SK-N-SH treated with all-trans-retinoic acid at 6 μM for 48 hours (cell line): Measurements from ENCODE around the gene UTS2R.

ENCODE experiments used
- ATAC-seq: fragments of 200-7000 bp; cut with Tn5 transposase; 3 replicates; pipeline ENCODE4 v1.9.1; 2020; ENCODE audit warnings: mild to moderate bottlenecking, moderate library complexity
- ARNTL ChIP-seq: fragments of 450-650 bp; formaldehyde crosslinking; IDR thresholded peaks from 2 replicates; pipeline ENCODE4 v1.5.0; 2020; ENCODE audit warnings: low read depth, mild to moderate bottlenecking, moderate library complexity, borderline replicate concordance
- BACH2 ChIP-seq: fragments of 250-450 bp; sonication (Bioruptor Pico); IDR thresholded peaks from 2 replicates; pipeline ENCODE4 v1.9.0; 2021; ENCODE audit warnings: mild to moderate bottlenecking, borderline replicate concordance
- CSDC2 ChIP-seq: fragments of 250-450 bp; sonication (Bioruptor Pico); IDR thresholded peaks from 2 replicates; pipeline ENCODE4 v1.5.0; 2020; ENCODE audit warnings: mild to moderate bottlenecking, moderate library complexity
- ESRRG ChIP-seq: fragments of 250-450 bp; sonication (Bioruptor Pico); IDR thresholded peaks from 2 replicates; pipeline ENCODE4 v1.6.1; 2021; ENCODE audit warnings: mild to moderate bottlenecking
- GLIS3 ChIP-seq: fragments of 250-450 bp; sonication (Bioruptor Pico); IDR thresholded peaks from 2 replicates; pipeline ENCODE4 v1.5.0; 2020; ENCODE audit warnings: mild to moderate bottlenecking, moderate library complexity
- ISL1 ChIP-seq: fragments of 250-450 bp; sonication (Bioruptor Pico); IDR thresholded peaks from 2 replicates; pipeline ENCODE4 v2.1.2; 2022; ENCODE audit warnings: mild to moderate bottlenecking, moderate library complexity
- OSR1 ChIP-seq: fragments of 250-450 bp; sonication (Bioruptor Pico); IDR thresholded peaks from 2 replicates; pipeline ENCODE4 v1.8.0; 2022; ENCODE audit warnings: moderate library complexity, mild to moderate bottlenecking, inconsistent platforms
- PPARA ChIP-seq: fragments of 250-450 bp; sonication (Bioruptor Pico); IDR thresholded peaks from 2 replicates; pipeline ENCODE4 v1.5.0; 2020; ENCODE audit warnings: mild to moderate bottlenecking, borderline replicate concordance
- RARB ChIP-seq: fragments of 250-450 bp; sonication (Bioruptor Pico); IDR thresholded peaks from 2 replicates; pipeline ENCODE4 v1.8.0; 2021; ENCODE audit warnings: mild to moderate bottlenecking, moderate library complexity
- SNAI2 ChIP-seq: fragments of 250-450 bp; sonication (Bioruptor Pico); IDR thresholded peaks from 2 replicates; pipeline ENCODE4 v1.5.0; 2020; ENCODE audit warnings: mild to moderate bottlenecking, moderate library complexity
- TOX ChIP-seq: fragments of 250-450 bp; sonication (Bioruptor Pico); IDR thresholded peaks from 2 replicates; pipeline ENCODE4 v1.8.0; 2021; ENCODE audit warnings: mild to moderate bottlenecking, moderate library complexity, borderline replicate concordance
- ZC3H10 ChIP-seq: fragments of 250-450 bp; sonication (Bioruptor Pico); IDR thresholded peaks from 2 replicates; pipeline ENCODE4 v1.5.1; 2021; ENCODE audit warnings: mild to moderate bottlenecking, moderate library complexity
- ZFP3 ChIP-seq: fragments of 250-450 bp; sonication (Bioruptor Pico); IDR thresholded peaks from 2 replicates; pipeline ENCODE4 v1.5.0; 2020; ENCODE audit warnings: mild to moderate bottlenecking, moderate library complexity
- ZFP30 ChIP-seq: fragments of 450-650 bp; formaldehyde crosslinking; IDR thresholded peaks from 2 replicates; pipeline ENCODE4 v1.5.0; 2022; ENCODE audit warnings: mild to moderate bottlenecking, moderate library complexity
- ZNF565 ChIP-seq: fragments of 450-650 bp; formaldehyde crosslinking; conservative IDR thresholded peaks from 2 replicates; pipeline ENCODE4 v1.5.0; 2020; ENCODE audit warnings: low read depth, mild to moderate bottlenecking, moderate library complexity
- ZNF70 ChIP-seq: fragments of 450-650 bp; formaldehyde crosslinking; IDR thresholded peaks from 2 replicates; pipeline ENCODE4 v1.5.0; 2020; ENCODE audit warnings: mild to moderate bottlenecking, moderate library complexity
- ZNF8 ChIP-seq: fragments of 450-650 bp; formaldehyde crosslinking; IDR thresholded peaks from 2 replicates; pipeline ENCODE4 v1.5.0; 2020; ENCODE audit warnings: mild to moderate bottlenecking, moderate library complexity
- TF ChIP-seq, protein P1 (sequence below): fragments of 250-450 bp; sonication (Bioruptor Pico); IDR thresholded peaks from 2 replicates; pipeline ENCODE4 v1.5.1; 2021; ENCODE audit warnings: mild to moderate bottlenecking, moderate library complexity
- TF ChIP-seq, protein P2 (sequence below): fragments of 250-450 bp; sonication (Bioruptor Pico); IDR thresholded peaks from 2 replicates; pipeline ENCODE4 v1.5.1; 2020; ENCODE audit warnings: low read depth, mild to moderate bottlenecking, moderate library complexity
- TF ChIP-seq, protein P3 (sequence below): fragments of 250-450 bp; sonication (Bioruptor Pico); IDR thresholded peaks from 2 replicates; pipeline ENCODE4 v1.8.0; 2021; ENCODE audit warnings: low read depth, mild to moderate bottlenecking, moderate library complexity, borderline replicate concordance
- TF ChIP-seq, protein P4 (sequence below): fragments of 250-450 bp; sonication (Bioruptor Pico); IDR thresholded peaks from 2 replicates; pipeline ENCODE4 v1.5.0; 2020; ENCODE audit warnings: mild to moderate bottlenecking, moderate library complexity

The UTS2R gene

DNA sequence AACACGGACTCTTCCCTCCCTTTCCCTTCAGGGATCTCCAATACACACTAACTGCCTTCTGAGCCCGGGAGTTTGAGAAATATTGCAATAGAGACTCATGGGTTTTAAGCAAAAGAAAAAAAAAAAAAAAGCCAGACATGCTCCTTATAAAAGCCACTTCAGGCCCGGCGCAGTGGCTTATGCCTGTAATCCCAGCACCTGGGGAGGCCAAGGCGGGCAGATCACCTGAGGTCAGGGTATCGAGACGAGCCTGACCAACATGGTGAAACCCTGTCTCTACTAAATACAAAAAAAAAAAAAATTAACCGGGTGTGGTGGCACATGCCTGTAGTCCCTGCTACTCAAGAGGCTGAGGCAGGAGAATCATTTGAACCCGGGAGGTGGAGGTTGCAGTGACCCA is 44.2 kb downstream of the UTS2R start:
- no peak for ATAC-seq
- TF ChIP-seq ZFP3 (CRISPR knock-in tag) (no peak), ZNF565 (CRISPR knock-in tag) (no peak), ARNTL (CRISPR knock-in tag) (no peak), SNAI2 (no peak), ZNF70 (CRISPR knock-in tag) (no peak), ISL1 (CRISPR knock-in tag) (no peak)
- TF ChIP-seq, protein P1, sequence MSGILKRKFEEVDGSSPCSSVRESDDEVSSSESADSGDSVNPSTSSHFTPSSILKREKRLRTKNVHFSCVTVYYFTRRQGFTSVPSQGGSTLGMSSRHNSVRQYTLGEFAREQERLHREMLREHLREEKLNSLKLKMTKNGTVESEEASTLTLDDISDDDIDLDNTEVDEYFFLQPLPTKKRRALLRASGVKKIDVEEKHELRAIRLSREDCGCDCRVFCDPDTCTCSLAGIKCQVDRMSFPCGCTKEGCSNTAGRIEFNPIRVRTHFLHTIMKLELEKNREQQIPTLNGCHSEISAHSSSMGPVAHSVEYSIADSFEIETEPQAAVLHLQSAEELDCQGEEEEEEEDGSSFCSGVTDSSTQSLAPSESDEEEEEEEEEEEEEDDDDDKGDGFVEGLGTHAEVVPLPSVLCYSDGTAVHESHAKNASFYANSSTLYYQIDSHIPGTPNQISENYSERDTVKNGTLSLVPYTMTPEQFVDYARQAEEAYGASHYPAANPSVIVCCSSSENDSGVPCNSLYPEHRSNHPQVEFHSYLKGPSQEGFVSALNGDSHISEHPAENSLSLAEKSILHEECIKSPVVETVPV (CRISPR knock-in tag), result no peak
- TF ChIP-seq, protein P2, sequence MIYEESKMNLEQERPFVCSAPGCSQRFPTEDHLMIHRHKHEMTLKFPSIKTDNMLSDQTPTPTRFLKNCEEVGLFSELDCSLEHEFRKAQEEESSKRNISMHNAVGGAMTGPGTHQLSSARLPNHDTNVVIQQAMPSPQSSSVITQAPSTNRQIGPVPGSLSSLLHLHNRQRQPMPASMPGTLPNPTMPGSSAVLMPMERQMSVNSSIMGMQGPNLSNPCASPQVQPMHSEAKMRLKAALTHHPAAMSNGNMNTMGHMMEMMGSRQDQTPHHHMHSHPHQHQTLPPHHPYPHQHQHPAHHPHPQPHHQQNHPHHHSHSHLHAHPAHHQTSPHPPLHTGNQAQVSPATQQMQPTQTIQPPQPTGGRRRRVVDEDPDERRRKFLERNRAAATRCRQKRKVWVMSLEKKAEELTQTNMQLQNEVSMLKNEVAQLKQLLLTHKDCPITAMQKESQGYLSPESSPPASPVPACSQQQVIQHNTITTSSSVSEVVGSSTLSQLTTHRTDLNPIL, result no peak
- TF ChIP-seq, protein P3, sequence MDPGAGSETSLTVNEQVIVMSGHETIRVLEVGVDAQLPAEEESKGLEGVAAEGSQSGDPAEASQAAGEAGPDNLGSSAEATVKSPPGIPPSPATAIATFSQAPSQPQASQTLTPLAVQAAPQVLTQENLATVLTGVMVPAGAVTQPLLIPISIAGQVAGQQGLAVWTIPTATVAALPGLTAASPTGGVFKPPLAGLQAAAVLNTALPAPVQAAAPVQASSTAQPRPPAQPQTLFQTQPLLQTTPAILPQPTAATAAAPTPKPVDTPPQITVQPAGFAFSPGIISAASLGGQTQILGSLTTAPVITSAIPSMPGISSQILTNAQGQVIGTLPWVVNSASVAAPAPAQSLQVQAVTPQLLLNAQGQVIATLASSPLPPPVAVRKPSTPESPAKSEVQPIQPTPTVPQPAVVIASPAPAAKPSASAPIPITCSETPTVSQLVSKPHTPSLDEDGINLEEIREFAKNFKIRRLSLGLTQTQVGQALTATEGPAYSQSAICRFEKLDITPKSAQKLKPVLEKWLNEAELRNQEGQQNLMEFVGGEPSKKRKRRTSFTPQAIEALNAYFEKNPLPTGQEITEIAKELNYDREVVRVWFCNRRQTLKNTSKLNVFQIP (CRISPR knock-in tag), result no peak

DNA sequence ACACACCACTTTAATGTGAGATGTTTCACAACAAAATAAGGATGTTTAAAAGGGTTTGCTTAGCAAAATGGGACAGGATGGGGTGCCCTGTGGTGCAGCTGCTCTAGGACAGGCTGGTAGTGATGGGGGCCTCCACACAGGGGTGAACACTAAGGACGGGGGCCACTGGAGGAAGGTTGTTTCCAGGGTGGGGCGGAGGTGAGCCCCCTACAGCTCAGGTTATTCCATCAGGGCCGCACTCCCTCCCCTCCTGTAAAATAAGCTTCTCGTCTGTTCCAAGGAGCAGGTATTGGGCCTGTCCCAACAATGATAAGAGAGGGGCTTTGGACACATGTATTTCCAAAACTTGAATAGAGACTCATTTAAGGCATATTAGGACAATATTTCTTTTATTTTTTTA is 44.7 kb downstream of the UTS2R start:
- TF ChIP-seq RARB (CRISPR knock-in tag), result no peak
- no peak for ATAC-seq

DNA sequence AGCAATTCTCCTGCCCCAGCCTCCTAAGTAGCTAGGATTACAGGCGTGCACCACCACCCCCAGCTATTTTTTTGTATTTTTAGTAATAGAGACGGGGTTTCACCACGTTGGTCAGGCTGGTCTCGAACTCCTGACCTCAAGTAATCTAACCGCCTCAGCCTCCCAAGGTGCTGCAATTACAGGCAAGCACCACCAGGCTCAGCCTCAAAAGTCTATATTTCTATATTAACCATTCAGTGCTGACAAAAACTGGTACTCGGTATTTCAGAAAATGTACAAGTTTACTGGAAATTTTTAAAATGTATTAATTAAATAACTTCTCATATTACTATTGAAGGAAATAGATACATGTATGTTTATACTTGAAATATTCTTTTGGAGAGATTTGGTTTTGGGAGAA is 45.2 kb downstream of the UTS2R start:
- no peak for ATAC-seq
- TF ChIP-seq ZNF8 (CRISPR knock-in tag) (no peak), ZFP30 (CRISPR knock-in tag) (no peak), TOX (CRISPR knock-in tag) (no peak), OSR1 (CRISPR knock-in tag) (no peak), ESRRG (no peak), PPARA (no peak), RARB (CRISPR knock-in tag) (no peak)
- TF ChIP-seq, protein P4, sequence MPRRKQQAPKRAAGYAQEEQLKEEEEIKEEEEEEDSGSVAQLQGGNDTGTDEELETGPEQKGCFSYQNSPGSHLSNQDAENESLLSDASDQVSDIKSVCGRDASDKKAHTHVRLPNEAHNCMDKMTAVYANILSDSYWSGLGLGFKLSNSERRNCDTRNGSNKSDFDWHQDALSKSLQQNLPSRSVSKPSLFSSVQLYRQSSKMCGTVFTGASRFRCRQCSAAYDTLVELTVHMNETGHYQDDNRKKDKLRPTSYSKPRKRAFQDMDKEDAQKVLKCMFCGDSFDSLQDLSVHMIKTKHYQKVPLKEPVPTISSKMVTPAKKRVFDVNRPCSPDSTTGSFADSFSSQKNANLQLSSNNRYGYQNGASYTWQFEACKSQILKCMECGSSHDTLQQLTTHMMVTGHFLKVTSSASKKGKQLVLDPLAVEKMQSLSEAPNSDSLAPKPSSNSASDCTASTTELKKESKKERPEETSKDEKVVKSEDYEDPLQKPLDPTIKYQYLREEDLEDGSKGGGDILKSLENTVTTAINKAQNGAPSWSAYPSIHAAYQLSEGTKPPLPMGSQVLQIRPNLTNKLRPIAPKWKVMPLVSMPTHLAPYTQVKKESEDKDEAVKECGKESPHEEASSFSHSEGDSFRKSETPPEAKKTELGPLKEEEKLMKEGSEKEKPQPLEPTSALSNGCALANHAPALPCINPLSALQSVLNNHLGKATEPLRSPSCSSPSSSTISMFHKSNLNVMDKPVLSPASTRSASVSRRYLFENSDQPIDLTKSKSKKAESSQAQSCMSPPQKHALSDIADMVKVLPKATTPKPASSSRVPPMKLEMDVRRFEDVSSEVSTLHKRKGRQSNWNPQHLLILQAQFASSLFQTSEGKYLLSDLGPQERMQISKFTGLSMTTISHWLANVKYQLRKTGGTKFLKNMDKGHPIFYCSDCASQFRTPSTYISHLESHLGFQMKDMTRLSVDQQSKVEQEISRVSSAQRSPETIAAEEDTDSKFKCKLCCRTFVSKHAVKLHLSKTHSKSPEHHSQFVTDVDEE (CRISPR knock-in tag), result no peak

DNA sequence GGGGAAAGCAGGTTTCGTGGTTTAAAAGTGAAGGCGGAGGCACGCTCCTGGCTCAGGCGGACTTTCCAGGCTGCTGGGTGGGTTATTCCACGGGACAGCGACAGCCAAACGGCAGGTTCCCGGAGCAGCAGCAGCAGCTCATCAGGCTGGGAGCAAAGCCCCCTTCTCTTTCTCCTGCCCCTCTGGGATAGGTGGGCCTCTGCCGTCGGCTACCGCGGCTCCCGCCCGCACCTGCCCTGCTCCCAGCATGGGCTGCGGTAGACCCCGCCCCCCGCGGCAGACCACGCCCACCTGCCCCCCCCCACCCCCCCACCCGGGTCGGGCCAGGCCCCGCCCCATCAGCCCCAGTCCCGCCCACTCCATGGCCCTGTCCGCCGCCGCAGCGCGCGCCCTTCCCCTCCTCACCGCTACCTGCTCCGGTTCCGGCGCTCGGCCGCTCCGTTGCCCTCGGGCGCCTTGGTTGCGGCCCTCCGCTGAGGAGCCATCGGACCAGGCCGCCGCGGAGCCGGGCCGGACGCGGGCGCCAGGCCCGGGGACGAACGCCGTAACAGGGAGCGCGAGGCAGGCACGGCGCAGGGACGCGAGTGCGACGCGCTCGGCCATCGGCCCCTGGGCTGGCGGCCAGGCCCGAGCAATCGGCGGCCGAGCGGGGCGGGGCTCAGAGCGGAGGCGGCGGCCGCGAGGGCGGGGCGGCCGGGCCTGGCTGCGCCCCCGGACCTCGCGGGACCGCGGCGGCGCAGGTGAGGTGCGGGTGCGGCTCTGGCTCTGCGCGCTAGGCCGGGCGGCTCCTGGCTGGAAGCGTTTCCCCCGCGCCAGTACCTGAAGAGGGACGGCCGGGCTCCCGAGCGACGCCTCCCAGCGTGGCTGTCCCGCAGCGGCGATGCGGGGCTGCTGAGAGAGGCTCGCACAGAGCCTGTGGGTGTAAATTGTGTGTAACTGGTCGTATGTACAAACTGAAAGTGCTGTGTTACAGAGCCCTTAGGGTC is 46.7 kb downstream of the UTS2R start, which contains the start of the genes HEXD and OGFOD3:
Gene HEXD, plus strand, starts transcription at position 347 of the 986 bp plus-strand sequence. CDS start 1,453 bp downstream, outside the sequence.
Gene OGFOD3, minus strand, starts transcription at position 586 of the 986 bp plus-strand sequence. Its CDS starts 101 bp downstream, at position 485.
- TF ChIP-seq, protein P4 (CRISPR knock-in tag), result 0 out of 2 replicates have a peak, but pooled peaks have one; percentile 23
- TF ChIP-seq, protein P1 (CRISPR knock-in tag), result no peak
- TF ChIP-seq ZFP30 (CRISPR knock-in tag) (no peak), CSDC2 (0 out of 2 replicates have a peak, but pooled peaks have one; percentile 49), ZNF70 (CRISPR knock-in tag) (no peak), SNAI2 (peak; percentile 78; the same call in 1 of the 2 replicates), GLIS3 (CRISPR knock-in tag) (no peak), BACH2 (CRISPR knock-in tag) (no peak; the same call in 1 of the 2 replicates), ZC3H10 (no peak)
- TF ChIP-seq, all 23 proteins: peak for 3
- ATAC-seq, result peak; percentile 85
